ENCODE measurements around the gene UMPS. TPM values are rescaled to one million over a fixed set of nuclear protein-coding genes. Genes with fewer than 3 reads are reported as not detected.

The UMPS gene
- total RNA-seq, 1 donor from 2014 or later: 38.3 TPM

DNA sequence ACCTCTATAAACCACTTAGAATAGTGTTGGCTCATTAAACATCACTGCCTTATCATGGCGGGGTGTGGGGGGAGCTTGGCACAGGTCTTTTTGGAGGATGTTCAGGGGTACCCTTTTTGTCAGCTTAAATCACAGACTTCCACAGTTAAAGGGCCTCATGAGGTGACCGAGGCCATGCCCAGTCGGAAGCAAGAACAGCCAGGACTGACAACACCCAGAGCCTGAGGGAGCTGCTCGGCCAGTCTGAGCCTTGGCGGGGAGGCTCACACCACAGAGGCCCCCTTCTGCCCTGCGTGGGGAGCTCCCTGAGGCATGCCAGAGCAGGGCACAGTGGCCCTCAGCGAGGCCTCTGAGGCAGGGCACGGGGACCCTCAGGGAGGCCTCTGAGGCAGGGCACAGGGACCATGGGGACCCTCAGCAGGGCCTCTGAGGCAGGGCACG, 49.5 kb downstream of the UMPS start:
- peak overlapping the region; percentile 69 for H3K4me2 ChIP-seq (ENCODE audit: low read length)
- H3K9me3 ChIP-seq (ENCODE audit: insufficient read depth, low read depth, low read length): no peaks in the 10 kb centered on the region
- no peak overlapping the region for H3K4me3 ChIP-seq (ENCODE audit: insufficient read depth, low read depth, low read length)
- FAIRE-seq (no peak), DNase-seq (ENCODE audit: low read depth) (no peak)
- peaks cover 44% of the 10 kb centered on the region for H3K4me1 Mint-ChIP-seq (ENCODE audit: low read depth, unreplicated experiment)
- peaks cover 4% of the 10 kb centered on the region for H3K36me3 ChIP-seq (ENCODE audit: insufficient read depth, low read length)
- H3K36me3 Mint-ChIP-seq (ENCODE audit: low read depth, unreplicated experiment): peaks cover 15% of the 10 kb centered on the region
- H3K4me3 Mint-ChIP-seq (ENCODE audit: unreplicated experiment): no peak overlapping the region
- no peaks in the 10 kb centered on the region for H3K9me3 Mint-ChIP-seq (ENCODE audit: unreplicated experiment)
- no peaks in the 10 kb centered on the region for H3K27me3 ChIP-seq (ENCODE audit: insufficient read depth, low read length)
- H3K27me3 Mint-ChIP-seq (ENCODE audit: low read depth, unreplicated experiment): no peaks in the 10 kb centered on the region
- H3K9ac ChIP-seq (ENCODE audit: low read length): peak overlapping the region; percentile 74
- no peak overlapping the region for H2AFZ ChIP-seq (ENCODE audit: low read depth, low read length)
- H3K27ac ChIP-seq (ENCODE audit: low read depth, low read length): peak overlapping the region; percentile 83
- peaks cover 42% of the 10 kb centered on the region for H3K4me1 ChIP-seq (ENCODE audit: insufficient read depth, low read length)
- peaks cover 5% of the 10 kb centered on the region for H4K20me1 ChIP-seq (ENCODE audit: insufficient read depth, low read length)
- H3K79me2 ChIP-seq (ENCODE audit: insufficient read depth, low read length): peaks cover 15% of the 10 kb centered on the region
- H3K27ac Mint-ChIP-seq (ENCODE audit: unreplicated experiment): peak overlapping the region; percentile 14
- TF ChIP-seq, protein P1, sequence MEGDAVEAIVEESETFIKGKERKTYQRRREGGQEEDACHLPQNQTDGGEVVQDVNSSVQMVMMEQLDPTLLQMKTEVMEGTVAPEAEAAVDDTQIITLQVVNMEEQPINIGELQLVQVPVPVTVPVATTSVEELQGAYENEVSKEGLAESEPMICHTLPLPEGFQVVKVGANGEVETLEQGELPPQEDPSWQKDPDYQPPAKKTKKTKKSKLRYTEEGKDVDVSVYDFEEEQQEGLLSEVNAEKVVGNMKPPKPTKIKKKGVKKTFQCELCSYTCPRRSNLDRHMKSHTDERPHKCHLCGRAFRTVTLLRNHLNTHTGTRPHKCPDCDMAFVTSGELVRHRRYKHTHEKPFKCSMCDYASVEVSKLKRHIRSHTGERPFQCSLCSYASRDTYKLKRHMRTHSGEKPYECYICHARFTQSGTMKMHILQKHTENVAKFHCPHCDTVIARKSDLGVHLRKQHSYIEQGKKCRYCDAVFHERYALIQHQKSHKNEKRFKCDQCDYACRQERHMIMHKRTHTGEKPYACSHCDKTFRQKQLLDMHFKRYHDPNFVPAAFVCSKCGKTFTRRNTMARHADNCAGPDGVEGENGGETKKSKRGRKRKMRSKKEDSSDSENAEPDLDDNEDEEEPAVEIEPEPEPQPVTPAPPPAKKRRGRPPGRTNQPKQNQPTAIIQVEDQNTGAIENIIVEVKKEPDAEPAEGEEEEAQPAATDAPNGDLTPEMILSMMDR (IDR thresholded peaks at IDR 0.05; ENCODE audit: insufficient read depth, low read depth, low read length): no peak
- TF ChIP-seq EZH2 (IDR thresholded peaks at IDR 0.05; ENCODE audit: insufficient read depth, low read length): no peak

DNA sequence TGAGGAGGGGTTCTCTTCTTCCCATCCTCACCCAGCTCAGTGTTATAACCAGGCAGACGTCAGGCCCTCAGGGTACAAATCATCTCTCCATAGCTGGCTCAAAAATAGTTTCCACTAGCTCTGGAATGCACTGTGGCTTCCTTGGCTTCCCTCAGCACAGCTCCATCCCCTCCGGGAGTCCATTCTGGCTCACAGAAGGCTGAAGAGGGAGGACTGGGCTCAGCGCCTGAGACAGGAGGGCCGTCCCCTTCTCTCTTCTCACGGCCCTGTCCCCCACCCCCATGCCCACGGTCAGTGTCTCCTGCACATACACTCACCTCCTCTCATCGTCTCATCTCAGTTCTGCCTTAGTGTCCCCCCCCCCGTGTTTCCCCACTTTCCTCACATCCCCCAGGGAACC, 50.1 kb downstream of the UMPS start:
- Mint-ChIP-seq H3K9me3 (ENCODE audit: unreplicated experiment) (no peaks in the 10 kb centered on the region), H3K27ac (ENCODE audit: unreplicated experiment) (peak overlapping the region; percentile 95), H3K4me1 (ENCODE audit: low read depth, unreplicated experiment) (peaks cover 39% of the 10 kb centered on the region), H3K36me3 (ENCODE audit: low read depth, unreplicated experiment) (peaks cover 17% of the 10 kb centered on the region), H3K4me3 (ENCODE audit: unreplicated experiment) (peak overlapping the region; percentile 8), H3K27me3 (ENCODE audit: low read depth, unreplicated experiment) (no peaks in the 10 kb centered on the region)
- DNase-seq (ENCODE audit: low read depth) (peak; percentile 93), FAIRE-seq (no peak)
- peak overlapping the region; percentile 74 for H3K9ac ChIP-seq (ENCODE audit: low read length)
- H3K4me1 ChIP-seq (ENCODE audit: insufficient read depth, low read length): peaks cover 41% of the 10 kb centered on the region
- no peaks in the 10 kb centered on the region for H3K9me3 ChIP-seq (ENCODE audit: insufficient read depth, low read depth, low read length)
- no peak overlapping the region for H3K4me3 ChIP-seq (ENCODE audit: insufficient read depth, low read depth, low read length)
- H2AFZ ChIP-seq (ENCODE audit: low read depth, low read length): no peak overlapping the region
- peaks cover 9% of the 10 kb centered on the region for H3K79me2 ChIP-seq (ENCODE audit: insufficient read depth, low read length)
- no peaks in the 10 kb centered on the region for H3K27me3 ChIP-seq (ENCODE audit: insufficient read depth, low read length)
- H4K20me1 ChIP-seq (ENCODE audit: insufficient read depth, low read length): peaks cover 6% of the 10 kb centered on the region
- peaks cover 4% of the 10 kb centered on the region for H3K36me3 ChIP-seq (ENCODE audit: insufficient read depth, low read length)
- H3K4me2 ChIP-seq (ENCODE audit: low read length): peak overlapping the region; percentile 69
- peak overlapping the region; percentile 83 for H3K27ac ChIP-seq (ENCODE audit: low read depth, low read length)
- TF ChIP-seq, protein P1 (IDR thresholded peaks at IDR 0.05; ENCODE audit: insufficient read depth, low read depth, low read length): no peak
- TF ChIP-seq EZH2 (IDR thresholded peaks at IDR 0.05; ENCODE audit: insufficient read depth, low read length): no peak

DNA sequence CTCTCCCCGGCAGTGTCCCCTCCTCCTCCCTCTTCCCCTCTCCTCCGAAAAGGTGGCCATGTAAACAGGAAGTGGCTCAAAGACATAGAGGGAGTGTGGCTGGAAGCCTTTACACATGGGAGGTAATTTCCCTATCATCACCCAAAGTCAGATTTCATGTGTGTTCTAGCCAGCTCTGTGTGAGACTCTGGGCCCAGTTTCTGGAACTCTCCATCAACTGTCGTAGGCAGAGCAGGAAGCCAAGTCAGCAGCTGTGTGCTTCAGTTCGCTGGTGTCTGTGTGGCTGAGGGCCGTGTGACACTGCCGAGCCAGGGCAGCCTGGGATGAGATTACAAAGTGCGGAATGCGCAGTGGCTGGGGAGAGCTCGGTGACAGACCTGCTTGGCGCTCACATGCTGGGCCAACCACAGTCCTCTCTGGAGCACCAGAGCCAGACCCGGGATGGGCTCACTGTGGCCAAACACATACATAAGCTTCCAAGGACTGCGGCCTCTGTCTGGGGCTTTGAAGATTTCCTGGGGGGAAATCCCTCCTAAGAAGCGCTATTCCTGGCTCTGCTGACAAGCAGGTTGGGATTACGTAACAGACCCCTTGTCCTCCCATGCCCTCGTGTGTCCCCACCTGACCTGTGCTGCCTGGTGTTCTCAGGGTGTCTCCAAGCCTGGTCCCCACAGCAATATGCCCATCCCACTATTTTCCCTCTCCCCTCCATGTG, 50.7 kb downstream of the UMPS start:
- H3K27me3 ChIP-seq (ENCODE audit: insufficient read depth, low read length): no peaks in the 10 kb centered on the region
- H3K4me2 ChIP-seq (ENCODE audit: low read length): peak overlapping the region; percentile 69
- FAIRE-seq (peak; percentile 63), DNase-seq (ENCODE audit: low read depth) (peak; percentile 78)
- H3K4me1 ChIP-seq (ENCODE audit: insufficient read depth, low read length): peaks cover 41% of the 10 kb centered on the region
- Mint-ChIP-seq H3K4me1 (ENCODE audit: low read depth, unreplicated experiment) (peaks cover 40% of the 10 kb centered on the region), H3K27me3 (ENCODE audit: low read depth, unreplicated experiment) (no peaks in the 10 kb centered on the region), H3K9me3 (ENCODE audit: unreplicated experiment) (no peaks in the 10 kb centered on the region), H3K36me3 (ENCODE audit: low read depth, unreplicated experiment) (peaks cover 17% of the 10 kb centered on the region), H3K27ac (ENCODE audit: unreplicated experiment) (peak overlapping the region; percentile 95), H3K4me3 (ENCODE audit: unreplicated experiment) (peak overlapping the region; percentile 8)
- H4K20me1 ChIP-seq (ENCODE audit: insufficient read depth, low read length): peaks cover 6% of the 10 kb centered on the region
- H2AFZ ChIP-seq (ENCODE audit: low read depth, low read length): peak overlapping the region; percentile 6
- H3K27ac ChIP-seq (ENCODE audit: low read depth, low read length): peak overlapping the region; percentile 83
- peaks cover 9% of the 10 kb centered on the region for H3K79me2 ChIP-seq (ENCODE audit: insufficient read depth, low read length)
- no peaks in the 10 kb centered on the region for H3K9me3 ChIP-seq (ENCODE audit: insufficient read depth, low read depth, low read length)
- no peak overlapping the region for H3K4me3 ChIP-seq (ENCODE audit: insufficient read depth, low read depth, low read length)
- peaks cover 4% of the 10 kb centered on the region for H3K36me3 ChIP-seq (ENCODE audit: insufficient read depth, low read length)
- TF ChIP-seq, protein P1 (IDR thresholded peaks at IDR 0.05; ENCODE audit: insufficient read depth, low read depth, low read length): no peak
- TF ChIP-seq EZH2 (IDR thresholded peaks at IDR 0.05; ENCODE audit: insufficient read depth, low read length): no peak
- peak overlapping the region; percentile 74 for H3K9ac ChIP-seq (ENCODE audit: low read length)
